Dedifferentiated amniotic fluid mesenchymal stem cell (primary cell): ENCODE measurements around the gene ULK2.
"Not testable (repeated sequence)": the region's sequence is repeated elsewhere in the genome, so short reads cannot be mapped to it uniquely, and the experiment has no call there.

Source experiments
- DNase-seq: peaks from one replicate; pipeline ENCODE4 v3.0.0-alpha.2; 2016; ENCODE audit errors: extremely low spot score

Gene ULK2

GRCh38 chr17:19867329-19868078 lies at the start of gene ULK2:
ULK2 (minus strand) TSS chr17:19867936; CDS start chr17:19867417, 519 bp downstream.
- DNase-seq, result peak; percentile 39

GRCh38 chr17:19915245-19915978 lies 47.7 kb upstream of the ULK2 start:
- no peak for DNase-seq

DNA sequence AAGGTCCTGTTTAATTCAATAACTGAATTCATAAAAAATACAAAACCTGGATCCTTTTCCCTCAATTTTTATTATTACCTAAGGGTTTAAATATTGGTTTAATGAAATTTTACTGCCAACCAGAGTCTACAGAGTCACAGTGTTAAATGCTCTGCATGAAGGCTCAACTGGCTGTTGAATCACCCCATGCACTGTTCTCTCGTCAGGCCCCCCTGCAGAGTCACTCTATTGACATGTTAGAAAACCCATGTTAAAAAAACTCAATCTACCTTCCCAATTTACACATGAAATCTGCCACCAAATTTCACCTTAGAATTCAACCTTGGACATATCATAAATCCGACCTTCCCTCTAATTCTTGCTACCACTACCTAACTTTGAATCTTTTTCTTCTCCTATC lies 43.3 kb upstream of the ULK2 start:
- no peak for DNase-seq

DNA sequence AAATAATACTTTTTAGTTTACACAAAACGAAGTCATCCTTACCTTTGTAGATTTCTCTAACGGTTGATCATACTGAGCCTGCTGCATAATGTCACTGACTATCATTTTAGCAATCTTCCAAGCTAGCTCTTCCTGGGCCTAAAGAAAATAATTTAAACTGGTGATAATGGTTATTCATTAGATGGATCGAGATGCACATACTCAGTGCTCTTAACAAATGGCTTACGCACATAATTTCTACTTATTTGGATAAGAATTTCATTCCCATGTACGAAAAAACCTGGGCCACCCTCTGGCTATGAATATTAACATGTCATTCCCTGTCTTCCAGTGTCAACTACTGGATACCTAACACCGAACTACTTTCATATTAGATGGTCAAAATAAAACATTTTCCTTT lies 41.4 kb upstream of the ULK2 start:
- no peak for DNase-seq

- DNase-seq, result no peak
These were observed 37.8 kb upstream of the ULK2 start for GRCh38 chr17:19905502-19905901.

- DNase-seq, result no peak
These were observed 37.2 kb upstream of the ULK2 start for GRCh38 chr17:19904924-19905323.

- DNase-seq, result no peak
These were observed 36.7 kb upstream of the ULK2 start for GRCh38 chr17:19904412-19904811.

GRCh38 chr17:19900809-19901208 lies 33.1 kb upstream of the ULK2 start:
- DNase-seq, result no peak

GRCh38 chr17:19897903-19898302 lies 30.2 kb upstream of the ULK2 start:
- peak; percentile 58 for DNase-seq

DNA sequence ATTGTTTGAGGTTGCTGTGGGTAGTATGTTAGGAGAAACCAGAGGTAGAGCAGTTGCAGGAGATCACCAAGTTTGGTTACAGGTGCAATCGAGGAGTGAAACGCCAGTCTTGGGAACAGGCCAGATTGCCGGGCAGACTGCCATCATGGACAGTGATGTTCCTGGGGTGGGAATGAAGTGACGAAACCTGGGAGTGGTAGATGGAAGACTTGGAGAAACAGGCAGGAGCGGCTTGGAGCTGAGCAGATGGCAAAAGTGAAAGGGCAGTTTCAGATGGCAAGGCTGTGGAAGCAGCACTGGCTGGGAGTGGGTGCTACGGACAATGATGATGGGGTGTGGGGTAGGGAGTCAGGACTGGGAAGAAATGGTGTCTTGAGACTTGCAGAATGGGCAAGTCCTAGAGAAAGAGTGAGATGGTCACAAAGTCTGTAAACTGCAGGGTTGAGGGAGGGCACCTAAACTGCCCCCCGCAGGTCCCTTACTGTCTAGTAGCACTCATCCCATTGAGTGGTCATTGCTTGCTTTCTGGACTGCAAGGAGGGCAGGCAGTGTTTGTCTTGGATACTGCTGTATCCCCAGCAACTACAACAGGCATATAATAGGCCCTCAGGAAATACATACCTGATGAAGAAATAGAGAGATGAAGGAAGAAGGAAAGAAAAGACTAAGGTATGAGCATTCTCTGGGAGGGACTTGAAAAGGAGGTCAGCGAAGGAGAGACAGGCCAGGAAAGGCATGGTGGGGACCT lies 29.5 kb upstream of the ULK2 start:
- no peak for DNase-seq

DNA sequence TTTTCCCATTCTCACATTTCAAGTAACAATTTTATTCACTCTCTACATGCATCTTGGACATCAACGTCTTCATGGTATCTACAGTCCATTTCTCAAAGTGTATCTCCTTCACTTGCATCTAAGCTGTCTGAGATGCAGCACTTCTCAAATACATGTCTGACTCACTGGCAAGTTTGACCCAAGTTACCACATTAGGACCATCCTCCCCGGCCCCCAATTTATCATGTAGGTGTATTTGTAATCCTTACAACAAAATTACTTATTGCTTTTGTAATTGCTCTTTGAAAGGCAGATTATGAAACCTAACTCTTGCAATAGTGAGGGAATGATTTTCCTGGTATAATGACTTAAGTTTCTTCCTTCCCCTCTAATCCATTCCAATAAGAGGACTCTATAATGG lies 28.9 kb upstream of the ULK2 start:
- no peak for DNase-seq

- DNase-seq, result not testable (repeated sequence)
These were observed 22.8 kb upstream of the ULK2 start for GRCh38 chr17:19890554-19890953.

DNA sequence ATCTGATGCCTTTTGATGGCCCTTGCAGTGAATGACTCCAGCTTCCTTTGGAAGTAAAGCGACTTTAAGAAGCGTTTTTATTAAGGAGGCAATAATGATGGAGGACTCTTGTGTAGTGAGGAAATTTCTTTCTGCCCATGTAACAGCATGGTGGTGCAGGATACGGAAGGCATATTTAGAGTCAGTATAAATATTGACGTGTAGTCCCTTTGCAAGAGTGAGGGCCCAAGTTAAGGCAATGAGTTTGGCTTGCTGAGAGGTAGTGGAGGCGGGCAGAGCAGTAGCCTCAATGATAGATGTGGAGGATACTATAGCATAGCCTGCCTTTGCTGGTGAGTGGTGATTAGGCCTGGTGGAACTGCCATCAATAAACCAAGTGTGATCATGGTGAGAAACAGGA lies 22.3 kb upstream of the ULK2 start:
- not testable (repeated sequence) for DNase-seq

DNA sequence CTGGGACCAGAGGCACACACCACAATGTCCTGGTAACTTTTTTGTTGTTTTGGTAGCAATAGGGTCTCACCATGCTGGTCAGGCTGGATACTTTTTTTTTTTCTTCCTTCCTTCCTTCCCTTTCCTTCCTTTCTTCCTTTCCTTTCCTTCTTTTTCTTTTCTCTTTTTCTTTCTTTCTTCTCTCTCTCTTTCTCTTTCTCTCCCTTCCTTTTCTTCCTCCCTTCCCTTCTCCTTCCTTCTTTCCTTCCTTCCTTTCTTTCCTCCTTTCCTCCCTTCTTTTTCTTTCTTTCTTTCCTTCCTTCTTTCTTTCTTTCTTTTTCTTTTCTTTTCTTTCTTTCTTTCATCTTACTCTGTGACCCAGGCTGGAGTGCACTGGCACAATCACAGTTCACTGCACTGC lies 18.4 kb upstream of the ULK2 start:
- no peak for DNase-seq

DNA sequence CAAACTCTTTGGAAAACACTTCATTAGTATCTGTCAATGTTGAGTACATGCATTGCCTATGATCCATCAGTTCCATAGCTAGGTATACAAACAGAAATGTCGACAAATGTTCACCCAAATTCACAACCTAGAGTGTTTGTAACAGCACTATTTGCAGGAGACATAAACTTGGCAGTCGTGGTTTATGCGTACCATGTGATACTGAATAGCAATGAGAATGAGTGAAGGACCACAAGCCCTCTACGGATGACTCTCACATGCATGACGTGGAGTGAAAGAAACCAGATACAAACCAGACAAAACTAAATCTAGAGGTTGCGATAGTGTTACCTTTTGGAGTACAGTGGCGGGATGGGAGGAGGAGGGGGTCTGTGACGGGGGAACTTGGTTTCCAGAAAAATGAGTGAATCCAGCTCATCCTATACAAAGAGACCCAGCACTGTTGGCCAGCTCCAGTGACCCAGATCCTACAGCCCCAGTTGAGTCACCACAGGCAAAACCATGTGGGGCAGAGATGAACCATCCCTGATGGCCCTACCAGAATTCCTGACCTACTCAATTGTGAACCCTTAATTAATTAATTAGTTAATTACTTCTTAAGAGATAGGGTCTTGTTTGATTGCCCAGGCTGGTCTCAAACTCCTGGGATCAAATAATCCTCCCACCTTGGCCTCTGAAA lies 15.9 kb upstream of the ULK2 start:
- no peak for DNase-seq

DNA sequence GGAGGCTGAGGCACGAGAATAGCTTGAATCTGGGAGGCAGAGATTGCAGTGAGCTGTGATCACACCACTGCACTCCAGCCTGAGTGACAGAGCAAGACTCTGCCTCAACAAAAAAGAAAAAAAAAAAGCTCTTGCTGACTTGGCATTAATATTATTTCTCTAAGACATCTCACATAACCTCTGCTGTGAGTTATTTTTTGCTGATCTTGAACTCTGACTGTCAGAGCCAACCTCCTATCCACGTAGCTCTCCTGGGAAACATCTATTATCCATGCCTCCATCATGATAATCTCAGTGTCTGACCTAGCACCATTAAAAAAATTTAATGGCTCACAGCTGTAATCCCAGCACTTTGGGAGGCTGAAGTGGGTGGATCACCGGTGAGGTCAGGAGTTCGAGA lies 12.7 kb upstream of the ULK2 start:
- DNase-seq, result no peak

- DNase-seq, result no peak
These were observed 9.7 kb upstream of the ULK2 start for GRCh38 chr17:19877364-19877945.

DNA sequence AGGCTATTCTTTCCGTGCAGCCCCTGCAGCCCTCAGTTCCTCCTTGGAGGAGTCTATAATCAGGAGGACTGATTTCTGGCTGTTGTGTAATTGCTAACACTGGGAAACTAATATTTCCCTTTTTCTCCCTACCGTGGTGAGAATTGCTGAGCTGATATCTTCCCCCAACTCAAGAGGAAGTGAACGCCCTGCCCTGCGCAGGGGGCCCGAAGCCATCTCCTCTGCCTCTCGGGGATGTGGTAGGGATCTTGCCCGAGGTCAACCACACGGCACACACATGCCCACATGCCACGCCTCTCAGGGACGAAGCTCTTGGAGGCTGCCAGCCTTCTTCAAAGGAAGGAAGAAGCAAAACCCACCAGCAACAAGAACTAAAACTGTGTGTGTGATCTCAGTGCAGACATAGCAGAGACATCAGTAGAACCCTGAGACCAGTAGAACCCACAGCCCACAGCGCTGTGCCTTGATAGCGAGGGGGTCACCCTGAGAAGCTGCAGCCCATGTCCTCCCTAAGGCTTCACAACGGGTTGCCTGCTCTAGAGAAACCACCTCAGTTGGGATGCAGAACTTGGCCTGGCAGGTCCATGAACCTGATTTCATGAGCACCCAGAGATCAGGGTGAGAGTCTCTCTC lies 8.9 kb upstream of the ULK2 start:
- no peak for DNase-seq

GRCh38 chr17:19874256-19874655 lies 6.5 kb upstream of the ULK2 start:
- no peak for DNase-seq

DNA sequence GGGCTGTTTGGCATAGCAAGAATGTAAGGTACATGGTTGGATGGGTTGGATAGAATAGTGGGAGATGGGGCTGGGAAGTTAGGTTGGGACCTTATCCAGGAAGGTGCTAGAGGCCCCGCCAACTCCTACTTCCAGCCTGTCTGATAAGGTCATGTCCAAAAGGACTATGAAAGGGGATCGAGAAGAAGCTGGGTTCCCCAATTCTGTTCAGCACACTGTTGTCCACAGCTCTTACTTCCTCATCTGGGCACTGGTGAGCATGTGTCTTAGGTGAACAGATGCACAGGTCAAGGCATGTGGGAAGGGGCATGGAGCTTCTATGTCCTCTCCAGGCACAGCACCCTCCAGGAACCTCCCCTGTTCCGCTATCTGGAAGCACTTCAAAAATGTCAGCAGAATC lies 5.6 kb upstream of the ULK2 start:
- DNase-seq, result no peak

DNA sequence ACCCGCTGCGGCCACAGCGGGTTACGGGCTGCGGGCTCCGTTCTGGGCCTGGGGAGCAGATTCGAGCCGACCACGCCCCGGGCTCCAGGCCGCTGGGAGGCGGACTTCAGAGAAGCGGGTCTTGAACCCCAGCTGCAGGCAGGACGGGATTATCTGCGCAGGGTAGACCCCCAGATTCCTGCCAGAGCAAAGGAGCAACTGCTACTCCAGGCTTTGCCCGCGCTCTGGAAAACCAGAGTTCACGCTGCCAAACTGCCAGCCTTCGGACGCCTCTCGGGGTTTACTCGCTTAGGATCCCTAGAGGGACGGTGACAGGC lies 301 bp upstream of the ULK2 start:
- DNase-seq, result no peak

GRCh38 chr17:19867079-19867328 lies 732 bp downstream of the ULK2 start:
- peak; percentile 43 for DNase-seq
